Osteoblast (primary cell): ENCODE measurements around the gene CBX1. TPM values are rescaled to one million over a fixed set of nuclear protein-coding genes. Genes with fewer than 3 reads are reported as not detected.
A peak's percentile ranks its signal among the peaks of the same experiment; 100 is the strongest.

Experiments
- DNase-seq: peaks from one replicate; pipeline ENCODE4 v3.0.0; 2011; ENCODE audit warnings: low spot score, mixed read lengths; ENCODE audit not compliant: insufficient read length; ENCODE audit errors: missing footprints
- H2AFZ ChIP-seq: 2 replicates; pipeline ENCODE4 v1.6.0; 2011; ENCODE audit warnings: mild to moderate bottlenecking, low read length
- H3K27ac ChIP-seq: 2 replicates; pipeline ENCODE4 v1.5.1; 2011; ENCODE audit warnings: mild to moderate bottlenecking, low read depth, low read length, moderate library complexity
- H3K27me3 ChIP-seq: 2 replicates; pipeline ENCODE4 v1.6.0; 2012; ENCODE audit warnings: mild to moderate bottlenecking, control low read depth, inconsistent platforms, low read length, moderate library complexity; ENCODE audit not compliant: insufficient read depth
- H3K36me3 ChIP-seq: 2 replicates; pipeline ENCODE4 v1.5.1; 2011; ENCODE audit warnings: mild to moderate bottlenecking, low read length, control low read depth, moderate library complexity; ENCODE audit not compliant: insufficient read depth
- H3K4me1 ChIP-seq: 2 replicates; pipeline ENCODE4 v1.5.1; 2011; ENCODE audit warnings: mild to moderate bottlenecking, low read length, control low read depth, moderate library complexity; ENCODE audit not compliant: insufficient read depth
- H3K4me2 ChIP-seq: 2 replicates; pipeline ENCODE4 v1.6.0; 2011; ENCODE audit warnings: mild to moderate bottlenecking, low read length; ENCODE audit not compliant: insufficient read depth
- H3K4me3 ChIP-seq: fragments of 200-600 bp; sonication (generic); 3 replicates; pipeline ENCODE4 v1.5.1; 2012; ENCODE audit warnings: mild to moderate bottlenecking, low read length, inconsistent platforms; ENCODE audit not compliant: insufficient read depth
- H3K79me2 ChIP-seq: 2 replicates; pipeline ENCODE4 v1.6.0; 2012; ENCODE audit warnings: mild to moderate bottlenecking, low read length, control low read depth, inconsistent platforms; ENCODE audit not compliant: insufficient read depth
- H3K9me3 ChIP-seq: 2 replicates; pipeline ENCODE4 v1.5.1; 2011; ENCODE audit warnings: low read depth, low read length, control low read depth
- H4K20me1 ChIP-seq: 2 replicates; pipeline ENCODE4 v1.6.0; 2012; ENCODE audit warnings: mild to moderate bottlenecking, low read length, control low read depth; ENCODE audit not compliant: insufficient read depth
- total RNA-seq: library from RNA; depleted of rRNA; stranded (reverse); fragments of >200 nt; gene quantifications from 2 replicates; pipeline ENCODE4 v1.2.3, GENCODE V29; 2012
- TF ChIP-seq, protein P1 (sequence below): IDR thresholded peaks from 2 replicates; pipeline ENCODE4 v1.5.1; 2011; ENCODE audit warnings: mild to moderate bottlenecking, low read depth, low read length, moderate library complexity; ENCODE audit errors: extremely low read depth

Gene CBX1
- total RNA-seq, 1 donor: 30.0 TPM

DNA sequence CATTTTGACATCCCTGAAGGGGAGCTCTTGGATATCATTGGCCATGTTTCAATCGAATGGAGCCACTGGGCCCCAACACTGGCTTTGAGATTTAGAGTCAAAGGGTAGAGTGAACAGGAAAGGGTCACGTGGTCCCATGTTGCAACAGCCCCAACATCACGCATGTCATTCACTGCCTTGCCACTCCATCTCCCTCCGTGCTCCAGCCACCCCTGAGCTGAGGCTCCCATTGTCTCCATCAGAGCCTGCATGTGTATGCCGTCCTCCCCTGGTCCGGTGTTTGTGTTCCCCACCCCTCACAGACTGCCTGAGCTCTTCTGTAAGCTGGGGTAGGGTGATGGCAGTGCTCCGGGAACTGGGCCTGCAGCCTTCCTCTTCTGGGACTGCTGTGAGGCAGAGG, 41.0 kb downstream of the CBX1 start:
- no peaks in the 10 kb centered on the region for H3K9me3 ChIP-seq
- H3K27me3 ChIP-seq: no peaks in the 10 kb centered on the region
- H2AFZ ChIP-seq: no peak overlapping the region
- peaks cover 67% of the 10 kb centered on the region for H3K79me2 ChIP-seq
- H3K36me3 ChIP-seq: peaks cover 75% of the 10 kb centered on the region
- no peak overlapping the region for H3K4me3 ChIP-seq
- peaks cover 11% of the 10 kb centered on the region for H4K20me1 ChIP-seq
- DNase-seq: no peak
- peaks cover 19% of the 10 kb centered on the region for H3K4me1 ChIP-seq
- peak overlapping the region; percentile 46 for H3K27ac ChIP-seq
- no peak overlapping the region for H3K4me2 ChIP-seq
- TF ChIP-seq, protein P1, sequence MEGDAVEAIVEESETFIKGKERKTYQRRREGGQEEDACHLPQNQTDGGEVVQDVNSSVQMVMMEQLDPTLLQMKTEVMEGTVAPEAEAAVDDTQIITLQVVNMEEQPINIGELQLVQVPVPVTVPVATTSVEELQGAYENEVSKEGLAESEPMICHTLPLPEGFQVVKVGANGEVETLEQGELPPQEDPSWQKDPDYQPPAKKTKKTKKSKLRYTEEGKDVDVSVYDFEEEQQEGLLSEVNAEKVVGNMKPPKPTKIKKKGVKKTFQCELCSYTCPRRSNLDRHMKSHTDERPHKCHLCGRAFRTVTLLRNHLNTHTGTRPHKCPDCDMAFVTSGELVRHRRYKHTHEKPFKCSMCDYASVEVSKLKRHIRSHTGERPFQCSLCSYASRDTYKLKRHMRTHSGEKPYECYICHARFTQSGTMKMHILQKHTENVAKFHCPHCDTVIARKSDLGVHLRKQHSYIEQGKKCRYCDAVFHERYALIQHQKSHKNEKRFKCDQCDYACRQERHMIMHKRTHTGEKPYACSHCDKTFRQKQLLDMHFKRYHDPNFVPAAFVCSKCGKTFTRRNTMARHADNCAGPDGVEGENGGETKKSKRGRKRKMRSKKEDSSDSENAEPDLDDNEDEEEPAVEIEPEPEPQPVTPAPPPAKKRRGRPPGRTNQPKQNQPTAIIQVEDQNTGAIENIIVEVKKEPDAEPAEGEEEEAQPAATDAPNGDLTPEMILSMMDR: no peak

DNA sequence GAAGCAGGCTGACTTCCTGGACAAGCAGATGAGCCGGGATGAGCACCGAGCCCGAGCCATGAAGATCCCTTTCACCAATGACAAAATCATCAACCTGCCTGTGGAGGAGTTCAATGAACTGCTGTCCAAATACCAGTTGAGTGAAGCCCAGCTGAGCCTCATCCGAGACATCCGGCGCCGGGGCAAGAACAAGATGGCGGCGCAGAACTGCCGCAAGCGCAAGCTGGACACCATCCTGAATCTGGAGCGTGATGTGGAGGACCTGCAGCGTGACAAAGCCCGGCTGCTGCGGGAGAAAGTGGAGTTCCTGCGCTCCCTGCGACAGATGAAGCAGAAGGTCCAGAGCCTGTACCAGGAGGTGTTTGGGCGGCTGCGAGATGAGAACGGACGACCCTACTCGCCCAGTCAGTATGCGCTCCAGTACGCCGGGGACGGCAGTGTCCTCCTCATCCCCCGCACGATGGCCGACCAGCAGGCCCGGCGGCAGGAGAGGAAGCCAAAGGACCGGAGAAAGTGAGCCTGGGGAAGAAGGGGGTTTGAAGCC, 42.1 kb downstream of the CBX1 start:
- H3K4me1 ChIP-seq: peaks cover 25% of the 10 kb centered on the region
- H3K27me3 ChIP-seq: no peaks in the 10 kb centered on the region
- H2AFZ ChIP-seq: no peak overlapping the region
- TF ChIP-seq, protein P1: no peak
- H3K36me3 ChIP-seq: peaks cover 69% of the 10 kb centered on the region
- H3K9me3 ChIP-seq: no peaks in the 10 kb centered on the region
- no peak overlapping the region for H3K4me3 ChIP-seq
- no peak overlapping the region for H3K27ac ChIP-seq
- H3K4me2 ChIP-seq: no peak overlapping the region
- peaks cover 74% of the 10 kb centered on the region for H3K79me2 ChIP-seq
- H4K20me1 ChIP-seq: peaks cover 17% of the 10 kb centered on the region
- DNase-seq: no peak

DNA sequence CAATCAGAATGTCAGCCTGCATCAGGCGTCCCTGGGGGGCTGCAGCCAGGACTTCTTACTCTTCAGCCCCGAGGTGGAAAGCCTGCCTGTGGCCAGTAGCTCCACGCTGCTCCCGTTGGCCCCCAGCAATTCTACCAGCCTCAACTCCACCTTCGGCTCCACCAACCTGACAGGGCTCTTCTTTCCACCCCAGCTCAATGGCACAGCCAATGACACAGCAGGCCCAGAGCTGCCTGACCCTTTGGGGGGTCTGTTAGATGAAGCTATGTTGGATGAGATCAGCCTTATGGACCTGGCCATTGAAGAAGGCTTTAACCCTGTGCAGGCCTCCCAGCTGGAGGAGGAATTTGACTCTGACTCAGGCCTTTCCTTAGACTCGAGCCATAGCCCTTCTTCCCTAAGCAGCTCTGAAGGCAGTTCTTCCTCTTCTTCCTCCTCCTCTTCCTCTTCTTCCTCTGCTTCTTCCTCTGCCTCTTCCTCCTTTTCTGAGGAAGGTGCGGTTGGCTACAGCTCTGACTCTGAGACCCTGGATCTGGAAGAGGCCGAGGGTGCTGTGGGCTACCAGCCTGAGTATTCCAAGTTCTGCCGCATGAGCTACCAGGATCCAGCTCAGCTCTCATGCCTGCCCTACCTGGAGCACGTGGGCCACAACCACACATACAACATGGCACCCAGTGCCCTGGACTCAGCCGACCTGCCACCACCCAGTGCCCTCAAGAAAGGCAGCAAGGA, 42.7 kb downstream of the CBX1 start:
- Histone ChIP-seq H3K4me3 (no peak overlapping the region), H4K20me1 (peaks cover 24% of the 10 kb centered on the region), H3K79me2 (peaks cover 77% of the 10 kb centered on the region), H3K4me2 (no peak overlapping the region), H2AFZ (no peak overlapping the region), H3K9me3 (no peaks in the 10 kb centered on the region), H3K36me3 (peaks cover 72% of the 10 kb centered on the region), H3K4me1 (peaks cover 31% of the 10 kb centered on the region), H3K27me3 (no peaks in the 10 kb centered on the region), H3K27ac (no peak overlapping the region)
- TF ChIP-seq, protein P1: no peak
- no peak for DNase-seq

DNA sequence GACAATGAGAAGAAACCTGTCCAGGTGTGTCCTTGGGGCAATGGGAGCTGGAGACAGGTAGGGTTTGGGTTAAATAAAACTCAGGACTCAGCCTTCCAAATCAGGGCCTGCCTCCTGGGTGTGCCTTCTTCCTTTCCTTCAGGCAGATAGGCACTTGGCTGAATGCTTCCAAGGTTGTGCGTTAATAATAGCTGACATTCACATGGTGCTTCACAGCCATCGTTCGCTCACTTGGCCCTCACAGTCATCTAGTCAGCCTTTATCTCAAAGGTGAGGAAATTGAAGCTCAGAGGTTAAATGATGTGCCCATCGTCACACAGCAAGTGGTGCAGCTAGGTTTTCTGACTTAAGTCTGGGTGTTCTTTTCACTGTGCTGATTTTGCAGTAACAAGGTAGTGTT, 43.7 kb downstream of the CBX1 start:
- no peak for DNase-seq
- Histone ChIP-seq H3K4me1 (peaks cover 41% of the 10 kb centered on the region), H4K20me1 (peaks cover 33% of the 10 kb centered on the region), H3K9me3 (no peaks in the 10 kb centered on the region), H2AFZ (no peak overlapping the region), H3K27ac (no peak overlapping the region), H3K36me3 (peaks cover 68% of the 10 kb centered on the region), H3K4me3 (no peak overlapping the region), H3K79me2 (peaks cover 84% of the 10 kb centered on the region), H3K4me2 (no peak overlapping the region), H3K27me3 (no peaks in the 10 kb centered on the region)
- TF ChIP-seq, protein P1: no peak
